Measurements from ENCODE around the gene IGF1R. TPM values are rescaled to one million over a fixed set of nuclear protein-coding genes. Genes with fewer than 3 reads are reported as not detected.

The IGF1R gene
- polyA plus RNA-seq, 1 experiment: 21.6 TPM

GRCh38 chr15:98951004-98951403, 302.7 kb downstream of the IGF1R start:
- no peak for DNase-seq (ENCODE audit: low read depth, low spot score)
- Histone ChIP-seq H3K4me3 (ENCODE audit: low read depth, low read length) (no peak overlapping the region), H3K9me3 (ENCODE audit: control insufficient read depth, insufficient read depth, low read length) (no peaks in the 10 kb centered on the region; the same call in 1 of the 2 replicates), H3K27me3 (ENCODE audit: control insufficient read depth, insufficient read depth, low read length) (no peaks in the 10 kb centered on the region), H3K27ac (ENCODE audit: low read depth, low read length) (no peak overlapping the region)
- TF ChIP-seq CTCF (IDR thresholded peaks at IDR 0.05; ENCODE audit: low read depth, low read length): no peak
- CTCF ChIA-PET: no interaction called here
- POLR2A ChIA-PET: no interaction called here

GRCh38 chr15:98951493-98952320, 303.4 kb downstream of the IGF1R start:
- Histone ChIP-seq H3K4me3 (ENCODE audit: low read depth, low read length) (no peak overlapping the region), H3K27ac (ENCODE audit: low read depth, low read length) (no peak overlapping the region), H3K27me3 (ENCODE audit: control insufficient read depth, insufficient read depth, low read length) (no peaks in the 10 kb centered on the region), H3K9me3 (ENCODE audit: control insufficient read depth, insufficient read depth, low read length) (no peaks in the 10 kb centered on the region; the same call in 1 of the 2 replicates)
- no peak for TF ChIP-seq CTCF (IDR thresholded peaks at IDR 0.05; ENCODE audit: low read depth, low read length)
- ChIA-PET POLR2A (interaction anchor here (0.5 to 0.6 kb wide), 4 partner anchors 15 to 768 kb away, joined by 3 to 5 read pairs (median 4); no protein-coding TSS in a partner anchor), CTCF (no interaction called here)
- no peak for DNase-seq (ENCODE audit: low read depth, low spot score)

GRCh38 chr15:98952381-98952803, 304.1 kb downstream of the IGF1R start:
- Histone ChIP-seq H3K27ac (ENCODE audit: low read depth, low read length) (no peak overlapping the region), H3K4me3 (ENCODE audit: low read depth, low read length) (no peak overlapping the region), H3K27me3 (ENCODE audit: control insufficient read depth, insufficient read depth, low read length) (no peaks in the 10 kb centered on the region), H3K9me3 (ENCODE audit: control insufficient read depth, insufficient read depth, low read length) (no peaks in the 10 kb centered on the region; the same call in 1 of the 2 replicates)
- ChIA-PET POLR2A (interaction anchor here (0.6 kb wide), 2 partner anchors 14 to 127 kb away, joined by 3 to 4 read pairs; no protein-coding TSS in a partner anchor), CTCF (no interaction called here)
- TF ChIP-seq CTCF (IDR thresholded peaks at IDR 0.05; ENCODE audit: low read depth, low read length): no peak
- no peak for DNase-seq (ENCODE audit: low read depth, low spot score)

GRCh38 chr15:98953000-98953787, 304.9 kb downstream of the IGF1R start:
- Histone ChIP-seq H3K4me3 (ENCODE audit: low read depth, low read length) (no peak overlapping the region), H3K9me3 (ENCODE audit: control insufficient read depth, insufficient read depth, low read length) (no peaks in the 10 kb centered on the region; the same call in 1 of the 2 replicates), H3K27ac (ENCODE audit: low read depth, low read length) (no peak overlapping the region), H3K27me3 (ENCODE audit: control insufficient read depth, insufficient read depth, low read length) (no peaks in the 10 kb centered on the region)
- no peak for TF ChIP-seq CTCF (IDR thresholded peaks at IDR 0.05; ENCODE audit: low read depth, low read length)
- ChIA-PET POLR2A (no interaction called here), CTCF (no interaction called here)
- no peak for DNase-seq (ENCODE audit: low read depth, low spot score)

- no peak for TF ChIP-seq CTCF (IDR thresholded peaks at IDR 0.05; ENCODE audit: low read depth, low read length)
- Histone ChIP-seq H3K27ac (ENCODE audit: low read depth, low read length) (peak overlapping the region; percentile 72), H3K4me3 (ENCODE audit: low read depth, low read length) (no peak overlapping the region), H3K27me3 (ENCODE audit: control insufficient read depth, insufficient read depth, low read length) (no peaks in the 10 kb centered on the region), H3K9me3 (ENCODE audit: control insufficient read depth, insufficient read depth, low read length) (no peaks in the 10 kb centered on the region; the same call in 1 of the 2 replicates)
- DNase-seq (ENCODE audit: low read depth, low spot score): no peak
- ChIA-PET POLR2A (no interaction called here), CTCF (no interaction called here)
These were observed 305.6 kb downstream of the IGF1R start for GRCh38 chr15:98953968-98954367.

Measured in AG04450 (cell line).